Upper lobe of left lung (tissue), 4 donors: Measurements from ENCODE around the gene CTBP1.

ENCODE experiments used
- EP300 ChIP-seq, 4 donors: sonication (generic); formaldehyde crosslinking; IDR thresholded peaks; one replicate each; pipeline ENCODE4 v1.5.1; 2017; ENCODE audit warnings: antibody characterized with exemption in 4 of 4, control low read depth in 2 of 4
- TF ChIP-seq, protein P1 (sequence below), 6 experiments: fragments of 450-650 bp in 4 of 6; fragments of 200-600 bp in 2 of 6; sonication (generic) in 2 of 6; IDR thresholded peaks; one replicate each; pipeline ENCODE4 v1.5.1; 2016 to 2019; ENCODE audit warnings: antibody characterized with exemption in 6 of 6

- TF ChIP-seq EP300 (IDR thresholded peaks at IDR 0.05): no peak
- TF ChIP-seq, protein P1, sequence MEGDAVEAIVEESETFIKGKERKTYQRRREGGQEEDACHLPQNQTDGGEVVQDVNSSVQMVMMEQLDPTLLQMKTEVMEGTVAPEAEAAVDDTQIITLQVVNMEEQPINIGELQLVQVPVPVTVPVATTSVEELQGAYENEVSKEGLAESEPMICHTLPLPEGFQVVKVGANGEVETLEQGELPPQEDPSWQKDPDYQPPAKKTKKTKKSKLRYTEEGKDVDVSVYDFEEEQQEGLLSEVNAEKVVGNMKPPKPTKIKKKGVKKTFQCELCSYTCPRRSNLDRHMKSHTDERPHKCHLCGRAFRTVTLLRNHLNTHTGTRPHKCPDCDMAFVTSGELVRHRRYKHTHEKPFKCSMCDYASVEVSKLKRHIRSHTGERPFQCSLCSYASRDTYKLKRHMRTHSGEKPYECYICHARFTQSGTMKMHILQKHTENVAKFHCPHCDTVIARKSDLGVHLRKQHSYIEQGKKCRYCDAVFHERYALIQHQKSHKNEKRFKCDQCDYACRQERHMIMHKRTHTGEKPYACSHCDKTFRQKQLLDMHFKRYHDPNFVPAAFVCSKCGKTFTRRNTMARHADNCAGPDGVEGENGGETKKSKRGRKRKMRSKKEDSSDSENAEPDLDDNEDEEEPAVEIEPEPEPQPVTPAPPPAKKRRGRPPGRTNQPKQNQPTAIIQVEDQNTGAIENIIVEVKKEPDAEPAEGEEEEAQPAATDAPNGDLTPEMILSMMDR (IDR thresholded peaks at IDR 0.05): no peak
Observed at GRCh38 chr4:1212546-1213335, 36.2 kb downstream of the CTBP1 start.
